Esophagus squamous epithelium (tissue), 4 donors: ENCODE results near the gene SLC4A7.

Experiments used
- CTCF ChIP-seq, 6 experiments: fragments of 450-650 bp in 4 of 6; fragments of 200-600 bp in 2 of 6; sonication (generic) in 2 of 6; IDR thresholded peaks; one replicate each; pipeline ENCODE4 v1.5.1; 2016 to 2019; ENCODE audit warnings: antibody characterized with exemption in 6 of 6, mild to moderate bottlenecking in 4 of 6, moderate library complexity in 4 of 6
- POLR2A ChIP-seq, 4 donors: fragments of 450-650 bp; IDR thresholded peaks; one replicate each; pipeline ENCODE4 v1.6.1; 2017; ENCODE audit warnings: antibody characterized with exemption in 4 of 4, mild to moderate bottlenecking in 4 of 4, moderate library complexity in 3 of 4

GRCh38 chr3:27511724-27512422, 27.7 kb upstream of the SLC4A7 start:
- TF ChIP-seq CTCF (IDR thresholded peaks at IDR 0.05) (no peak), POLR2A (IDR thresholded peaks at IDR 0.05) (no peak)
